SHP77 treated with DMSO at 0.1 percent for 48 hours (cell line): Measurements from ENCODE around the gene EGFL8.
"Not testable (repeated sequence)": the region's sequence is repeated elsewhere in the genome, so short reads cannot be mapped to it uniquely, and the experiment has no call there.

ENCODE experiments used
- DNase-seq: peaks from one replicate; lab custom pipeline; 2025; lab: John Stamatoyannopoulos, UW

The EGFL8 gene

GRCh38 chr6:32195902-32196681 is 31.7 kb downstream of the EGFL8 start:
- DNase-seq, result peak; percentile 51

GRCh38 chr6:32196682-32197616 is 32.6 kb downstream of the EGFL8 start:
- no peak for DNase-seq

GRCh38 chr6:32198345-32198696 is 33.9 kb downstream of the EGFL8 start:
- no peak for DNase-seq

GRCh38 chr6:32198866-32199265 is 34.5 kb downstream of the EGFL8 start:
- DNase-seq, result no peak

- DNase-seq, result no peak
Measured at GRCh38 chr6:32200711-32201475, 36.5 kb downstream of the EGFL8 start.

- DNase-seq, result no peak
Measured at GRCh38 chr6:32202186-32202585, 37.8 kb downstream of the EGFL8 start.

- DNase-seq, result no peak
Measured at GRCh38 chr6:32203426-32204267, 39.3 kb downstream of the EGFL8 start.

- DNase-seq, result no peak
Measured at GRCh38 chr6:32204268-32204715, 39.9 kb downstream of the EGFL8 start.

- DNase-seq, result no peak
Measured at GRCh38 chr6:32208996-32209395, 44.6 kb downstream of the EGFL8 start.

GRCh38 chr6:32210191-32210601 is 45.8 kb downstream of the EGFL8 start:
- DNase-seq, result no peak

GRCh38 chr6:32211432-32211831 is 47.0 kb downstream of the EGFL8 start:
- not testable (repeated sequence) for DNase-seq

GRCh38 chr6:32212076-32212760 is 47.8 kb downstream of the EGFL8 start:
- no peak for DNase-seq

GRCh38 chr6:32213649-32214048 is 49.3 kb downstream of the EGFL8 start:
- no peak for DNase-seq

GRCh38 chr6:32214126-32214525 is 49.7 kb downstream of the EGFL8 start:
- DNase-seq, result no peak

GRCh38 chr6:32215617-32216016 is 51.2 kb downstream of the EGFL8 start:
- DNase-seq, result no peak

GRCh38 chr6:32216285-32216684 is 51.9 kb downstream of the EGFL8 start:
- no peak for DNase-seq

GRCh38 chr6:32216998-32217397 is 52.6 kb downstream of the EGFL8 start:
- DNase-seq, result no peak
